B cell (primary cell): ENCODE results near the gene SLC7A10. TPM values are rescaled to one million over a fixed set of nuclear protein-coding genes. Genes with fewer than 3 reads are reported as not detected.

ENCODE experiments used
- ATAC-seq: fragments of 200-7000 bp; cut with Tn5 transposase; one replicate; pipeline ENCODE4 v1.10.0; 2021; ENCODE audit warnings: low read depth, mild to moderate bottlenecking, moderate number of reproducible peaks, moderate library complexity
- CTCF ChIA-PET: fragments of 350-600 bp; sonication (Branson Sonifier 250); formaldehyde crosslinking; loops from one replicate; lab custom pipeline; 2021; ENCODE audit warnings: antibody characterized with exemption, inconsistent platforms; lab: Charles Lee
- POLR2A ChIA-PET: fragments of 350-600 bp; sonication (Branson Sonifier 250); formaldehyde crosslinking; loops from one replicate; lab custom pipeline; 2021; ENCODE audit warnings: antibody characterized with exemption; lab: Charles Lee
- DNase-seq: peaks from one replicate; pipeline ENCODE4 v3.0.0; 2013
- H2AFZ ChIP-seq: 2 replicates; pipeline ENCODE4 v1.6.1; 2012; ENCODE audit warnings: mild to moderate bottlenecking, low read depth, low read length; ENCODE audit not compliant: insufficient read depth, poor library complexity, severe bottlenecking
- H3K27ac ChIP-seq, 2 donors: 1 replicate in 1 of 2; 2 replicates in 1 of 2; pipeline ENCODE4 v1.5.1; 2012 to 2013; ENCODE audit warnings: low read length in 2 of 2, mild to moderate bottlenecking in 2 of 2, moderate library complexity in 1 of 2
- H3K27me3 ChIP-seq, 4 experiments: fragments of 200-600 bp in 1 of 4; sonication (generic) in 1 of 4; replicated peaks in 1 of 4; 1 replicate in 2 of 4; 2 replicates in 2 of 4; pipeline versions ENCODE4 v1.6.1 to v1.7.0; 2013 to 2016; ENCODE audit warnings: low read length in 3 of 4, mild to moderate bottlenecking in 2 of 4, mixed read lengths in 1 of 4, moderate library complexity in 1 of 4; ENCODE audit not compliant: insufficient read depth in 4 of 4, control insufficient read depth in 3 of 4; ENCODE audit errors: control extremely low read depth in 1 of 4
- H3K36me3 ChIP-seq, 2 experiments: replicated peaks in 1 of 2; 1 replicate in 1 of 2; 2 replicates in 1 of 2; pipeline versions ENCODE4 v1.6.1 to v1.7.1; 2013; ENCODE audit warnings: low read length in 1 of 2; ENCODE audit not compliant: insufficient read depth in 2 of 2, control insufficient read depth in 1 of 2; ENCODE audit errors: control extremely low read depth in 1 of 2, extremely low read depth in 1 of 2
- H3K4me1 ChIP-seq, 2 donors: fragments of 200-600 bp in 1 of 2; sonication (generic) in 1 of 2; 1 replicate in 1 of 2; 2 replicates in 1 of 2; pipeline versions ENCODE4 v1.5.1 to v1.6.1; 2013 to 2017; ENCODE audit warnings: low read length in 2 of 2; ENCODE audit not compliant: control insufficient read depth in 2 of 2, insufficient read depth in 2 of 2
- H3K4me2 ChIP-seq: replicated peaks from 2 replicates; pipeline ENCODE3; 2012; ENCODE audit warnings: mild to moderate bottlenecking, low read depth, low read length; ENCODE audit not compliant: poor library complexity, severe bottlenecking
- H3K4me3 ChIP-seq, 5 experiments: fragments of 200-600 bp in 1 of 5; sonication (generic) in 1 of 5; 1 replicate in 3 of 5; 2 replicates in 2 of 5; pipeline versions ENCODE4 v1.5.1 to v1.7.0; 2011 to 2016; ENCODE audit warnings: low read length in 4 of 5, mild to moderate bottlenecking in 4 of 5, low read depth in 2 of 5, control low read depth in 1 of 5, moderate library complexity in 1 of 5; ENCODE audit not compliant: insufficient read depth in 1 of 5; ENCODE audit errors: control extremely low read depth in 1 of 5, extremely low read depth in 1 of 5
- H3K79me2 ChIP-seq: fragments of 200-600 bp; sonication (generic); one replicate; pipeline ENCODE4 v1.6.0; 2016; ENCODE audit warnings: low read length; ENCODE audit not compliant: control insufficient read depth, insufficient read depth
- H3K9ac ChIP-seq: fragments of 200-600 bp; sonication (generic); 2 replicates; pipeline ENCODE4 v1.6.1; 2017; ENCODE audit warnings: mild to moderate bottlenecking, low read length, moderate library complexity
- H3K9me3 ChIP-seq, 3 donors: one replicate each; pipeline versions ENCODE4 v1.6.1 to v1.7.1; 2013; ENCODE audit warnings: low read length in 2 of 3; ENCODE audit not compliant: control insufficient read depth in 2 of 3, insufficient read depth in 1 of 3; ENCODE audit errors: control extremely low read depth in 1 of 3
- H4K20me1 ChIP-seq: 2 replicates; pipeline ENCODE4 v1.6.0; 2012; ENCODE audit warnings: mild to moderate bottlenecking, low read length; ENCODE audit not compliant: insufficient read depth, control insufficient read depth, poor library complexity, severe bottlenecking
- H3K27ac Mint-ChIP-seq: one replicate; pipeline ENCODE4 v1.8.0; 2021; ENCODE audit warnings: mixed read lengths
- H3K27me3 Mint-ChIP-seq: one replicate; pipeline ENCODE4 v1.8.0; 2021; ENCODE audit warnings: mixed read lengths
- H3K4me1 Mint-ChIP-seq: one replicate; pipeline ENCODE4 v1.8.0; 2021; ENCODE audit warnings: mixed read lengths
- H3K4me3 Mint-ChIP-seq: one replicate; pipeline ENCODE4 v1.8.0; 2021; ENCODE audit warnings: mixed read lengths
- H3K9me3 Mint-ChIP-seq: one replicate; pipeline ENCODE4 v1.8.0; 2022; ENCODE audit warnings: mixed read lengths; ENCODE audit not compliant: insufficient read depth
- CTCF ChIP-seq: fragments of 200-600 bp; IDR thresholded peaks from one replicate; pipeline ENCODE4 v1.8.0; 2022; ENCODE audit warnings: antibody characterized with exemption, mild to moderate bottlenecking
- EZH2 ChIP-seq: IDR thresholded peaks from 2 replicates; pipeline ENCODE4 v1.6.1; 2012; ENCODE audit warnings: borderline replicate concordance, low read depth, mild to moderate bottlenecking, moderate library complexity, low read length; ENCODE audit not compliant: insufficient read depth, poor library complexity, severe bottlenecking
- WGBS: methylation state at CpG from one replicate; pipeline ENCODE4 v1.1.5; 2013; ENCODE audit warnings: missing lambda C conversion rate; ENCODE audit not compliant: insufficient coverage; 5-methylcytosine and 5-hydroxymethylcytosine counted together
- intact Hi-C: fragments of 100-400 bp; cut with micrococcal nuclease; formaldehyde crosslinking; loops from one replicate; pipeline ENCODE4 v1.10.0; 2022
- polyA plus RNA-seq: library from polyadenylated mRNA; depleted of rRNA; stranded (reverse); fragments of >200 nt; gene quantifications from 2 replicates; pipeline ENCODE4 v1.2.3, GENCODE V29; 2012
- total RNA-seq, 2 donors: library from RNA; stranded (reverse); fragments of 120-200 nt in 1 of 2; gene quantifications; 1 replicate in 1 of 2; 2 replicates in 1 of 2; pipeline versions ENCODE4 v1.2.3 to v1.2.4, GENCODE V29; 2013 to 2022

The SLC7A10 gene
- total and polyA plus RNA-seq, 2 donors (not counting 1 experiment from before 2014, with no cell fraction given), result not detected

GRCh38 chr19:33239223-33239975 lies 13.7 kb upstream of the SLC7A10 start:
- ChIA-PET POLR2A (no interaction called here), CTCF (interaction anchor here (0.9 to 14.9 kb wide), 2 partner anchors 11 to 168 kb away, joined by 3 to 211 read pairs; no protein-coding TSS in a partner anchor)
- peaks cover 0 to 6% of the 10 kb centered on the region in 2 donors for H3K4me1 ChIP-seq
- Mint-ChIP-seq H3K4me1 (peaks cover 6% of the 10 kb centered on the region), H3K4me3 (no peak overlapping the region), H3K27ac (no peak overlapping the region), H3K27me3 (peaks cover 11% of the 10 kb centered on the region), H3K9me3 (no peaks in the 10 kb centered on the region)
- TF ChIP-seq EZH2 (no peak), CTCF (no peak)
- H3K4me3 ChIP-seq, result no peak overlapping the region
- H3K79me2 ChIP-seq, result no peaks in the 10 kb centered on the region
- 82% methylated on average over 6 of the region's 10 CpGs for WGBS
- no peak overlapping the region for H3K4me2 ChIP-seq
- no peaks in the 10 kb centered on the region for H4K20me1 ChIP-seq
- no peak overlapping the region for H3K9ac ChIP-seq
- H3K27ac ChIP-seq, result no peak overlapping the region
- H3K9me3 ChIP-seq, result no peaks in the 10 kb centered on the region
- ATAC-seq, result no peak
- peaks cover 0 to 8% (median 0%) of the 10 kb centered on the region in 4 experiments for H3K27me3 ChIP-seq
- intact Hi-C loops, result loop anchor here (10.0 kb wide), 1 partner anchor 1475 kb away; no protein-coding TSS in a partner anchor
- no peak for DNase-seq
- no peaks in the 10 kb centered on the region for H3K36me3 ChIP-seq
- H2AFZ ChIP-seq, result no peak overlapping the region

GRCh38 chr19:33238481-33239149 lies 13.0 kb upstream of the SLC7A10 start:
- no peak overlapping the region for H3K4me3 ChIP-seq
- no peak overlapping the region for H3K9ac ChIP-seq
- H3K27me3 ChIP-seq, result peaks cover 0 to 8% (median 0%) of the 10 kb centered on the region in 4 experiments
- Mint-ChIP-seq H3K4me3 (no peak overlapping the region), H3K27ac (no peak overlapping the region), H3K9me3 (no peaks in the 10 kb centered on the region), H3K27me3 (peaks cover 11% of the 10 kb centered on the region), H3K4me1 (peaks cover 6% of the 10 kb centered on the region)
- no peak overlapping the region for H3K27ac ChIP-seq
- no peak overlapping the region for H2AFZ ChIP-seq
- WGBS, result 96% methylated on average over 10 of the region's 10 CpGs
- H3K79me2 ChIP-seq, result no peaks in the 10 kb centered on the region
- no peak for TF ChIP-seq CTCF
- intact Hi-C loops, result loop anchor here (10.0 kb wide), 1 partner anchor 1476 kb away; no protein-coding TSS in a partner anchor
- no peak overlapping the region for H3K4me2 ChIP-seq
- no peaks in the 10 kb centered on the region for H3K36me3 ChIP-seq
- H3K9me3 ChIP-seq, result no peaks in the 10 kb centered on the region
- DNase-seq (no peak), ATAC-seq (no peak)
- CTCF ChIA-PET, result interaction anchor here (1.2 to 14.9 kb wide), 3 partner anchors 22 to 168 kb away, joined by 3 to 211 read pairs (median 6); no protein-coding TSS in a partner anchor
- H3K4me1 ChIP-seq, result peaks cover 0 to 6% of the 10 kb centered on the region in 2 donors
- POLR2A ChIA-PET, result no interaction called here
- H4K20me1 ChIP-seq, result no peaks in the 10 kb centered on the region
